22Rv1 (cell line): Measurements from ENCODE around the gene SLC51B.
A peak's percentile ranks its signal among the peaks of the same experiment; 100 is the strongest.

Experiments used
- H3K27ac ChIP-seq: fragments of 450-650 bp; 2 replicates; pipeline ENCODE4 v1.5.1; 2017
- CTCF ChIP-seq: fragments of 450-650 bp; IDR thresholded peaks from 2 replicates; pipeline ENCODE4 v1.5.1; 2017; ENCODE audit warnings: mild to moderate bottlenecking
- ZFX ChIP-seq: fragments of 450-650 bp; IDR thresholded peaks from 2 replicates; pipeline ENCODE4 v1.6.1; 2017; ENCODE audit warnings: antibody characterized with exemption, borderline replicate concordance

Gene SLC51B

GRCh38 chr15:65020419-65020818 lies 24.8 kb upstream of the SLC51B start:
- no peak for TF ChIP-seq ZFX
- TF ChIP-seq CTCF: no peak

GRCh38 chr15:65021488-65021887 lies 23.7 kb upstream of the SLC51B start:
- no peak for TF ChIP-seq ZFX
- no peak for TF ChIP-seq CTCF
- H3K27ac ChIP-seq: no peak overlapping the region

More at GRCh38 chr15:65020419-65020818, 24.8 kb upstream of the SLC51B start:
- H3K27ac ChIP-seq: no peak overlapping the region

GRCh38 chr15:65026756-65027155 lies 18.4 kb upstream of the SLC51B start:
- no peak overlapping the region for H3K27ac ChIP-seq
- TF ChIP-seq CTCF: no peak
- TF ChIP-seq ZFX: no peak

GRCh38 chr15:65027593-65027992 lies 17.6 kb upstream of the SLC51B start:
- H3K27ac ChIP-seq: no peak overlapping the region

GRCh38 chr15:65028338-65028737 lies 16.8 kb upstream of the SLC51B start:
- TF ChIP-seq ZFX: no peak
- TF ChIP-seq CTCF: no peak
- H3K27ac ChIP-seq: no peak overlapping the region

More at GRCh38 chr15:65027593-65027992, 17.6 kb upstream of the SLC51B start:
- TF ChIP-seq CTCF: no peak
- TF ChIP-seq ZFX: no peak

GRCh38 chr15:65028921-65029735 lies 16.1 kb upstream of the SLC51B start, which contains the start of gene MTFMT:
Gene MTFMT, minus strand, starts transcription at chr15:65029639. Its CDS starts 26 bp downstream, at chr15:65029613.
- no peak within 1 kb of the TSS for H3K27ac ChIP-seq
- TF ChIP-seq ZFX: no peak
- TF ChIP-seq CTCF: peak; percentile 19

- no peak overlapping the region for H3K27ac ChIP-seq
- TF ChIP-seq ZFX (no peak), CTCF (no peak)
Observed at GRCh38 chr15:65029736-65030208, 15.4 kb upstream of the SLC51B start.
